Left cardiac atrium (tissue), 4 donors: Measurements from ENCODE around the gene TIMM22. TPM values are rescaled to one million over a fixed set of nuclear protein-coding genes. Genes with fewer than 3 reads are reported as not detected.

Experiments
- ATAC-seq, 2 donors: fragments of 200-7000 bp; cut with Tn5 transposase; one replicate each; pipeline ENCODE4 v1.9.1; 2020; ENCODE audit warnings: mild to moderate bottlenecking in 2 of 2, moderate library complexity in 2 of 2
- DNase-seq: peaks from one replicate; pipeline ENCODE4 v3.0.0-alpha.2; 2020
- intact Hi-C, 2 donors: fragments of 100-400 bp; cut with DNase I; formaldehyde crosslinking; loops; one replicate each; pipeline versions ENCODE4 v1.14.1 to v1.15.1; 2022 to 2023
- total RNA-seq, 2 donors: library from RNA; stranded (reverse); fragmentation: NEBNext Ultra II Directional; extraction: Animal tissue kit (Norgen Biotek cat#: 25700); gene quantifications; one replicate each; pipeline ENCODE4 v1.2.1, GENCODE V29; 2021
- donor health status: DM: no; HTN: yes; CAD: no.
- donor health status: DM: no; HTN: yes; CAD: no; lungs with severe emphysema.
- donor health status: DM: yes; HTN: yes; CAD: no.
- donor health status: Dilated cardiomyopathy.

Gene TIMM22
- total RNA-seq, 2 donors from 2014 or later: 13.2 to 15.6 TPM

- ATAC-seq (no peak), DNase-seq (no peak)
- intact Hi-C loops: no loop called here
Measured at GRCh38 chr17:1010586-1010985, 13.7 kb downstream of the TIMM22 start.

GRCh38 chr17:1011138-1011537 lies 14.2 kb downstream of the TIMM22 start:
- DNase-seq: no peak
- no peak for ATAC-seq
- intact Hi-C loops: no loop called here

GRCh38 chr17:1011760-1012735 lies 15.1 kb downstream of the TIMM22 start:
- ATAC-seq (no peak), DNase-seq (no peak)
- intact Hi-C loops: no loop called here

GRCh38 chr17:1012823-1013728 lies 16.1 kb downstream of the TIMM22 start:
- DNase-seq: no peak
- no peak for ATAC-seq
- intact Hi-C loops: no loop called here

GRCh38 chr17:1013729-1014090 lies 16.8 kb downstream of the TIMM22 start:
- DNase-seq (no peak), ATAC-seq (no peak)
- intact Hi-C loops: no loop called here

- no peak for DNase-seq
- intact Hi-C loops: no loop called here
Measured at GRCh38 chr17:1018547-1018946, 21.6 kb downstream of the TIMM22 start.

GRCh38 chr17:1019451-1019850 lies 22.5 kb downstream of the TIMM22 start:
- intact Hi-C loops: no loop called here
- peak; percentile 58 for DNase-seq
- ATAC-seq: peak; percentile 62 to 67

More at GRCh38 chr17:1018547-1018946, 21.6 kb downstream of the TIMM22 start:
- no peak for ATAC-seq

GRCh38 chr17:1021147-1021546 lies 24.2 kb downstream of the TIMM22 start:
- intact Hi-C loops: no loop called here
- no peak for DNase-seq
- ATAC-seq: no peak

GRCh38 chr17:1022278-1023024 lies 25.5 kb downstream of the TIMM22 start:
- intact Hi-C loops: no loop called here
- ATAC-seq (peak; percentile 76 to 84), DNase-seq (peak; percentile 77)

GRCh38 chr17:1024076-1024475 lies 27.1 kb downstream of the TIMM22 start:
- intact Hi-C loops: no loop called here
- DNase-seq (no peak), ATAC-seq (no peak)

GRCh38 chr17:1025733-1026598 lies 29.0 kb downstream of the TIMM22 start:
- intact Hi-C loops: no loop called here
- no peak for ATAC-seq
- DNase-seq: no peak

- no peak for ATAC-seq
- DNase-seq: no peak
- intact Hi-C loops: no loop called here
Measured at GRCh38 chr17:1026599-1026975, 29.7 kb downstream of the TIMM22 start.

- no peak for DNase-seq
- ATAC-seq: no peak
- intact Hi-C loops: no loop called here
Measured at GRCh38 chr17:1027044-1027443, 30.1 kb downstream of the TIMM22 start.

- peak in 1 of 2 donors; percentile 21 for ATAC-seq
- intact Hi-C loops: loop anchor here in 1 of 2 donors (2.0 kb wide), 1 partner anchor 17 kb away; no protein-coding TSS in a partner anchor
- peak; percentile 70 for DNase-seq
Measured at GRCh38 chr17:1029196-1029921, 32.4 kb downstream of the TIMM22 start.

GRCh38 chr17:1029922-1030644 lies 33.2 kb downstream of the TIMM22 start:
- intact Hi-C loops: loop anchor here in 1 of 2 donors (2.0 kb wide), 1 partner anchor 17 kb away; no protein-coding TSS in a partner anchor
- DNase-seq (no peak), ATAC-seq (peak; percentile 13 to 24)

- intact Hi-C loops: no loop called here
- peak; percentile 68 to 74 for ATAC-seq
- DNase-seq: peak; percentile 68
Measured at GRCh38 chr17:1030684-1031532, 34.0 kb downstream of the TIMM22 start.
